WI38 (cell line): ENCODE data around the gene ZFAND3.

Experiments
- H3K4me3 ChIP-seq: 2 replicates; pipeline ENCODE4 v1.5.1; 2011; ENCODE audit warnings: low read depth, mild to moderate bottlenecking, control low read depth, low read length
- CTCF ChIP-seq: IDR thresholded peaks from 2 replicates; pipeline ENCODE4 v1.5.1; 2012; ENCODE audit warnings: low read depth, mild to moderate bottlenecking, control low read depth, low read length

The ZFAND3 gene

GRCh38 chr6:38182426-38182825, 362.9 kb downstream of the ZFAND3 start:
- no peak for TF ChIP-seq CTCF
- H3K4me3 ChIP-seq, result no peak overlapping the region

GRCh38 chr6:38183856-38184584, 364.5 kb downstream of the ZFAND3 start:
- no peak for TF ChIP-seq CTCF
- H3K4me3 ChIP-seq, result no peak overlapping the region

- no peak overlapping the region for H3K4me3 ChIP-seq
- no peak for TF ChIP-seq CTCF
Measured at GRCh38 chr6:38184585-38185080, 365.1 kb downstream of the ZFAND3 start.

GRCh38 chr6:38185244-38185643, 365.7 kb downstream of the ZFAND3 start:
- H3K4me3 ChIP-seq, result no peak overlapping the region
- no peak for TF ChIP-seq CTCF

- no peak overlapping the region for H3K4me3 ChIP-seq
- TF ChIP-seq CTCF, result no peak
Measured at GRCh38 chr6:38185752-38186151, 366.2 kb downstream of the ZFAND3 start.

- no peak overlapping the region for H3K4me3 ChIP-seq
- TF ChIP-seq CTCF, result no peak
Measured at GRCh38 chr6:38187325-38187724, 367.8 kb downstream of the ZFAND3 start.

- TF ChIP-seq CTCF, result no peak
- H3K4me3 ChIP-seq, result no peak overlapping the region
Measured at GRCh38 chr6:38187811-38188590, 368.5 kb downstream of the ZFAND3 start.
